ENCODE measurements around the gene COL11A2. TPM values are rescaled to one million over a fixed set of nuclear protein-coding genes. Genes with fewer than 3 reads are reported as not detected.

The COL11A2 gene
- total RNA-seq, 1 experiment from 2014 or later, result 2.3 TPM

DNA sequence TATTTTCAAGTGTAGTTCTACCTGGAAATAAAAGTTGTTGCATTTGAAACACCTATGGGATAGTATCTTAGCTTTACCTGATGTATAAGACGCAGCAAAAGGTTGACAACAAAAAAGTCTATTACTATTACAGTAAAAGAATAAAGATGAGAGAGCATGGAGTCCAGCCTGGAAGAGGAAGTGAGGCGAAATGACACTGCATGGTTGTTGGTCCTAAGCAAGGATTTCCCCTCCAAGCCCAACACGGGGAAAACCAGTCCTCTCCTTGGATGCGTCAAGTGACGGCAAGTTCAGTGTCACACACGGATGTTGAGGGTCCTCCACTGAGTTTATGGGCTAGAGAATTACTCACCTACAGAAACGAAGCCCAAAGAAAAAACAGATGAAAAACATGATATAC lies 51.7 kb downstream of the COL11A2 start:
- peaks cover 0 to 3% (median 0%) of the 10 kb centered on the region in 3 experiments; a peak in 3 of 7 replicates for H3K36me3 Mint-ChIP-seq (ENCODE audit: insufficient read depth in 1 of 3, low read depth in 3 of 3)

More for the DNA sequence above, 51.7 kb downstream of the COL11A2 start:
- Histone ChIP-seq H2BK5ac (ENCODE audit: insufficient read length, low read length) (no peak overlapping the region), H3K27ac (ENCODE audit: insufficient read length, low read depth, low read length) (no peak overlapping the region), H3T11ph (ENCODE audit: low read length) (no peak overlapping the region), H3K18ac (ENCODE audit: insufficient read length, low read depth, low read length) (no peak overlapping the region), H3K14ac (ENCODE audit: insufficient read depth, low read length) (no peak overlapping the region), H2BK20ac (ENCODE audit: low read depth, low read length, poor library complexity, severe bottlenecking) (no peak overlapping the region), H3K4ac (ENCODE audit: low read depth, low read length) (no peak overlapping the region), H4K5ac (ENCODE audit: insufficient read length, low read depth, low read length) (no peak overlapping the region), H3K79me2 (ENCODE audit: insufficient read depth, low read length) (no peaks in the 10 kb centered on the region), H3K9me3 (ENCODE audit: control insufficient read depth, low read depth, low read length) (no peaks in the 10 kb centered on the region), H4K91ac (ENCODE audit: insufficient read length, low read depth, low read length) (no peak overlapping the region), H3K4me1 (ENCODE audit: insufficient read depth, low read length) (no peaks in the 10 kb centered on the region; the same call in 1 of the 2 replicates), H4K8ac (replicated peaks; ENCODE audit: insufficient read length, low read depth, low read length) (no peak overlapping the region), H3K56ac (ENCODE audit: insufficient read length, low read depth, low read length) (no peak overlapping the region), H2BK15ac (ENCODE audit: low read depth, low read length) (no peak overlapping the region), H3K4me2 (ENCODE audit: insufficient read depth, insufficient read length, low read length) (no peak overlapping the region), H3K23me2 (ENCODE audit: insufficient read length, low read depth, low read length, poor library complexity, severe bottlenecking) (no peaks in the 10 kb centered on the region), H2BK120ac (ENCODE audit: low read depth, low read length, poor library complexity, severe bottlenecking) (no peak overlapping the region), H3K79me1 (ENCODE audit: insufficient read depth, low read depth, low read length, poor library complexity, severe bottlenecking) (no peaks in the 10 kb centered on the region), H2BK12ac (ENCODE audit: insufficient read length, low read depth, low read length) (no peak overlapping the region), H3K27me3 (ENCODE audit: insufficient read depth, low read length) (no peaks in the 10 kb centered on the region), H3K23ac (ENCODE audit: insufficient read length, low read depth, low read length) (no peak overlapping the region), H4K20me1 (ENCODE audit: control insufficient read depth, insufficient read depth, insufficient read length) (no peaks in the 10 kb centered on the region), H2AK5ac (ENCODE audit: insufficient read length, low read length) (no peak overlapping the region), H3K9ac (ENCODE audit: extremely low read depth, insufficient read length, low read length) (no peak overlapping the region), H2AFZ (ENCODE audit: low read length) (no peak overlapping the region)
- no peak overlapping the region for H3K27ac Mint-ChIP-seq
- TF ChIP-seq, protein P1, sequence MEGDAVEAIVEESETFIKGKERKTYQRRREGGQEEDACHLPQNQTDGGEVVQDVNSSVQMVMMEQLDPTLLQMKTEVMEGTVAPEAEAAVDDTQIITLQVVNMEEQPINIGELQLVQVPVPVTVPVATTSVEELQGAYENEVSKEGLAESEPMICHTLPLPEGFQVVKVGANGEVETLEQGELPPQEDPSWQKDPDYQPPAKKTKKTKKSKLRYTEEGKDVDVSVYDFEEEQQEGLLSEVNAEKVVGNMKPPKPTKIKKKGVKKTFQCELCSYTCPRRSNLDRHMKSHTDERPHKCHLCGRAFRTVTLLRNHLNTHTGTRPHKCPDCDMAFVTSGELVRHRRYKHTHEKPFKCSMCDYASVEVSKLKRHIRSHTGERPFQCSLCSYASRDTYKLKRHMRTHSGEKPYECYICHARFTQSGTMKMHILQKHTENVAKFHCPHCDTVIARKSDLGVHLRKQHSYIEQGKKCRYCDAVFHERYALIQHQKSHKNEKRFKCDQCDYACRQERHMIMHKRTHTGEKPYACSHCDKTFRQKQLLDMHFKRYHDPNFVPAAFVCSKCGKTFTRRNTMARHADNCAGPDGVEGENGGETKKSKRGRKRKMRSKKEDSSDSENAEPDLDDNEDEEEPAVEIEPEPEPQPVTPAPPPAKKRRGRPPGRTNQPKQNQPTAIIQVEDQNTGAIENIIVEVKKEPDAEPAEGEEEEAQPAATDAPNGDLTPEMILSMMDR (conservative IDR thresholded peaks at IDR 0.05), result no peak
- WGBS (ENCODE audit: extremely low coverage, insufficient read length, low lambda C conversion rate), result no CpG with 5 or more reads among the region's 7 CpGs
- peaks cover 3% of the 10 kb centered on the region in 2 experiments for H3K4me1 Mint-ChIP-seq
- no peak overlapping the region for H3K4me3 Mint-ChIP-seq
- peaks cover 3 to 6% of the 10 kb centered on the region in 2 experiments; a peak in 3 of 5 replicates for H3K9me3 Mint-ChIP-seq
- H3K27me3 Mint-ChIP-seq (ENCODE audit: low read depth), result peaks cover 4% of the 10 kb centered on the region
- no peak for DNase-seq
